ENCODE results near the gene WWOX. TPM values are rescaled to one million over a fixed set of nuclear protein-coding genes. Genes with fewer than 3 reads are reported as not detected.

WWOX gene
- total RNA-seq, 5 donors from 2014 or later (not counting 1 experiment from before 2014, with no cell fraction given) = 21.2 to 26.0 (median 22.6) TPM

GRCh38 chr16:79185711-79186110, 1086.3 kb downstream of the WWOX start:
- Histone ChIP-seq H3K4me1 (ENCODE audit: control insufficient read depth in 1 of 2, extremely low read depth in 1 of 2, insufficient read depth in 2 of 2, low read length in 2 of 2) (no peaks in the 10 kb centered on the region), H3K36me3 (ENCODE audit: control insufficient read depth in 2 of 2, extremely low read depth in 1 of 2, insufficient read depth in 1 of 2, low read length in 1 of 2) (no peaks in the 10 kb centered on the region), H3K9me3 (no peaks in the 10 kb centered on the region), H3K4me3 (ENCODE audit: control insufficient read depth in 1 of 2, extremely low read depth in 1 of 2, low read length in 1 of 2) (no peak overlapping the region), H3K27ac (ENCODE audit: low read length) (no peak overlapping the region), H3K27me3 (replicated peaks in 1 of 2; ENCODE audit: control insufficient read depth in 2 of 2, extremely low read depth in 1 of 2, insufficient read depth in 2 of 2, low read length in 1 of 2) (no peaks in the 10 kb centered on the region)
- no peak overlapping the region for H3K27ac Mint-ChIP-seq
- ATAC-seq (replicated peaks in 1 of 4) (no peak), DNase-seq (no peak)
- H3K27me3 Mint-ChIP-seq = peaks cover 0 to 5% of the 10 kb centered on the region in 2 donors
- POLR2A ChIA-PET = no interaction called here
- no peaks in the 10 kb centered on the region for H3K36me3 Mint-ChIP-seq
- CTCF ChIA-PET = no interaction called here
- peaks cover 0 to 10% (median 6%) of the 10 kb centered on the region in 3 donors for H3K9me3 Mint-ChIP-seq
- no peak overlapping the region for H3K4me3 Mint-ChIP-seq
- peaks cover 0 to 10% (median 0%) of the 10 kb centered on the region in 3 donors for H3K4me1 Mint-ChIP-seq
- 100% methylated on average over 4 of the region's 4 CpGs for WGBS (ENCODE audit: insufficient coverage)

DNA sequence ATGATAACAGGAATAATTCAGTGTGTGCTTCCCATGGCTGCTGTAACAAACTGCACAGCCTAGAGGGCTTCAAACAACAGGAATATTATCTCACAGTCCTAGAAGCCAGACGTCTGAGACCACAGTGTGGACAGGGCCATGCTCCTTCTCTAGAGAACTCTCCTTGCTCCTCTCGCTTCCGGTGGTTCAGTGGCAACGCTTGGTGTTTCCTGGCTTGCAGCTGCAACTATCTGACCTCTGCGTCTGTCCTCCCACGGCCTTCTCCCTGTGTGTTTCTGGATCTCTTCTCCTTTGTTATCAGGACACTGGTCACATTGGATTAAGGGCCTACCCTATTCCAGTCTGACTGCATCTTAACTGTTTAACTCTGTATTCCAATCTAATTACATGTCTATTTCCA, 1086.7 kb downstream of the WWOX start:
- Mint-ChIP-seq H3K27ac (no peak overlapping the region), H3K27me3 (peaks cover 0 to 5% of the 10 kb centered on the region in 2 donors), H3K4me1 (peaks cover 0 to 10% (median 0%) of the 10 kb centered on the region in 3 donors), H3K9me3 (peaks cover 0 to 10% (median 6%) of the 10 kb centered on the region in 3 donors), H3K4me3 (no peak overlapping the region), H3K36me3 (no peaks in the 10 kb centered on the region)
- no peak overlapping the region for H3K27ac ChIP-seq (ENCODE audit: low read length)
- ATAC-seq (replicated peaks in 1 of 4) (no peak), DNase-seq (no peak)
- CTCF ChIA-PET = no interaction called here
- no peaks in the 10 kb centered on the region for H3K27me3 ChIP-seq (replicated peaks in 1 of 2; ENCODE audit: control insufficient read depth in 2 of 2, extremely low read depth in 1 of 2, insufficient read depth in 2 of 2, low read length in 1 of 2)
- POLR2A ChIA-PET = no interaction called here
- no peaks in the 10 kb centered on the region for H3K9me3 ChIP-seq
- H3K4me1 ChIP-seq (ENCODE audit: control insufficient read depth in 1 of 2, extremely low read depth in 1 of 2, insufficient read depth in 2 of 2, low read length in 2 of 2) = no peaks in the 10 kb centered on the region
- H3K4me3 ChIP-seq (ENCODE audit: control insufficient read depth in 1 of 2, extremely low read depth in 1 of 2, low read length in 1 of 2) = no peak overlapping the region
- H3K36me3 ChIP-seq (ENCODE audit: control insufficient read depth in 2 of 2, extremely low read depth in 1 of 2, insufficient read depth in 1 of 2, low read length in 1 of 2) = peaks cover 0 to under 1% of the 10 kb centered on the region in 2 donors
- WGBS (ENCODE audit: insufficient coverage) = 72% methylated on average over 6 of the region's 6 CpGs

GRCh38 chr16:79188115-79188738, 1088.8 kb downstream of the WWOX start:
- no peaks in the 10 kb centered on the region for H3K9me3 ChIP-seq
- DNase-seq (no peak), ATAC-seq (replicated peaks in 1 of 4) (no peak)
- H3K4me1 ChIP-seq (ENCODE audit: control insufficient read depth in 1 of 2, extremely low read depth in 1 of 2, insufficient read depth in 2 of 2, low read length in 2 of 2) = no peaks in the 10 kb centered on the region
- Mint-ChIP-seq H3K27ac (no peak overlapping the region), H3K36me3 (no peaks in the 10 kb centered on the region), H3K4me3 (no peak overlapping the region), H3K9me3 (peaks cover 0 to 10% (median 6%) of the 10 kb centered on the region in 3 donors), H3K27me3 (peaks cover 0 to 5% of the 10 kb centered on the region in 2 donors), H3K4me1 (peaks cover 0 to 10% (median 0%) of the 10 kb centered on the region in 3 donors)
- peaks cover 0 to 3% of the 10 kb centered on the region in 2 donors for H3K36me3 ChIP-seq (ENCODE audit: control insufficient read depth in 2 of 2, extremely low read depth in 1 of 2, insufficient read depth in 1 of 2, low read length in 1 of 2)
- CTCF ChIA-PET = no interaction called here
- WGBS (ENCODE audit: insufficient coverage) = 47% methylated on average over 9 of the region's 13 CpGs
- POLR2A ChIA-PET = interaction anchor here in 1 of 2 donors (0.5 kb wide), 1 partner anchor 111 kb away, joined by 3 read pairs; no protein-coding TSS in a partner anchor
- H3K27ac ChIP-seq (ENCODE audit: low read length) = no peak overlapping the region
- H3K27me3 ChIP-seq (replicated peaks in 1 of 2; ENCODE audit: control insufficient read depth in 2 of 2, extremely low read depth in 1 of 2, insufficient read depth in 2 of 2, low read length in 1 of 2) = no peaks in the 10 kb centered on the region
- H3K4me3 ChIP-seq (ENCODE audit: control insufficient read depth in 1 of 2, extremely low read depth in 1 of 2, low read length in 1 of 2) = no peak overlapping the region

DNA sequence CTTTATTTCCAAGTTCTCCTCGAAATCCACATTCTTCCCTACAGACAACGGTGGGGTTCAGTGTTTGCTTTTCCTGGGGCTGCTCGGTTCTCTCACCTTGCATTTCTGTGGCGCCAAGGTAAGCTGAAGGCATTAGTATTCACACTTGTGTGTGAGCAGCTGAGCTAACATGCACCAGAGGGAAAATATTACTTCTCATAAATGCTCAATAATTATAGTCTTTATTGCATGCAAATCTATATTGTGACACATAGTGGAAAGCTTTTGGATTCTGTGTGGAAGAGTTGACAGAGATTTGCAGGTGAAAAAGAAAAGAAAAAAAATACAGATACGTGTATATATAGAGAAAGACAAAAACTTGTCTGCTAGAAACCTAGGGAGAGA, 1089.3 kb downstream of the WWOX start:
- ATAC-seq (replicated peaks in 1 of 4) (no peak), DNase-seq (no peak)
- Histone ChIP-seq H3K36me3 (ENCODE audit: control insufficient read depth in 2 of 2, extremely low read depth in 1 of 2, insufficient read depth in 1 of 2, low read length in 1 of 2) (peaks cover 0 to 3% of the 10 kb centered on the region in 2 donors), H3K9me3 (no peaks in the 10 kb centered on the region), H3K4me3 (ENCODE audit: control insufficient read depth in 1 of 2, extremely low read depth in 1 of 2, low read length in 1 of 2) (no peak overlapping the region), H3K27me3 (replicated peaks in 1 of 2; ENCODE audit: control insufficient read depth in 2 of 2, extremely low read depth in 1 of 2, insufficient read depth in 2 of 2, low read length in 1 of 2) (no peaks in the 10 kb centered on the region), H3K27ac (ENCODE audit: low read length) (no peak overlapping the region), H3K4me1 (ENCODE audit: control insufficient read depth in 1 of 2, extremely low read depth in 1 of 2, insufficient read depth in 2 of 2, low read length in 2 of 2) (no peaks in the 10 kb centered on the region)
- H3K27ac Mint-ChIP-seq = no peak overlapping the region
- H3K9me3 Mint-ChIP-seq = peaks cover 0 to 10% (median 6%) of the 10 kb centered on the region in 3 donors
- no peak overlapping the region for H3K4me3 Mint-ChIP-seq
- ChIA-PET POLR2A (no interaction called here), CTCF (interaction anchor here in 1 of 2 donors (0.7 kb wide), 1 partner anchor 16 kb away, joined by 3 read pairs; no protein-coding TSS in a partner anchor)
- 93% methylated on average over 2 of the region's 5 CpGs for WGBS (ENCODE audit: insufficient coverage)
- peaks cover 0 to 10% (median 0%) of the 10 kb centered on the region in 3 donors for H3K4me1 Mint-ChIP-seq
- H3K36me3 Mint-ChIP-seq = no peaks in the 10 kb centered on the region
- H3K27me3 Mint-ChIP-seq = peaks cover 0 to 5% of the 10 kb centered on the region in 2 donors

- DNase-seq = no peak
- Histone ChIP-seq H3K27me3 (replicated peaks in 1 of 2; ENCODE audit: control insufficient read depth in 2 of 2, extremely low read depth in 1 of 2, insufficient read depth in 2 of 2, low read length in 1 of 2) (no peaks in the 10 kb centered on the region), H3K9me3 (no peaks in the 10 kb centered on the region), H3K4me3 (ENCODE audit: control insufficient read depth in 1 of 2, extremely low read depth in 1 of 2, low read length in 1 of 2) (no peak overlapping the region), H3K4me1 (ENCODE audit: control insufficient read depth in 1 of 2, extremely low read depth in 1 of 2, insufficient read depth in 2 of 2, low read length in 2 of 2) (no peaks in the 10 kb centered on the region), H3K27ac (ENCODE audit: low read length) (no peak overlapping the region), H3K36me3 (ENCODE audit: control insufficient read depth in 2 of 2, extremely low read depth in 1 of 2, insufficient read depth in 1 of 2, low read length in 1 of 2) (peaks cover 0 to 3% of the 10 kb centered on the region in 2 donors)
- H3K27me3 Mint-ChIP-seq = peaks cover 0 to 5% of the 10 kb centered on the region in 2 donors
- H3K4me3 Mint-ChIP-seq = no peak overlapping the region
- no peak for ATAC-seq (replicated peaks in 1 of 4)
- peaks cover 0 to 10% (median 6%) of the 10 kb centered on the region in 3 donors for H3K9me3 Mint-ChIP-seq
- no peaks in the 10 kb centered on the region for H3K36me3 Mint-ChIP-seq
- no peak overlapping the region for H3K27ac Mint-ChIP-seq
- CTCF ChIA-PET = no interaction called here
- peaks cover 0 to 4% (median under 1%) of the 10 kb centered on the region in 3 donors for H3K4me1 Mint-ChIP-seq
- POLR2A ChIA-PET = no interaction called here
- 100% methylated on average over 1 of the region's 1 CpG for WGBS (ENCODE audit: insufficient coverage)
Observed at GRCh38 chr16:79190542-79190941, 1091.1 kb downstream of the WWOX start.

- ChIA-PET CTCF (no interaction called here), POLR2A (no interaction called here)
- Histone ChIP-seq H3K4me1 (ENCODE audit: control insufficient read depth in 1 of 2, extremely low read depth in 1 of 2, insufficient read depth in 2 of 2, low read length in 2 of 2) (no peaks in the 10 kb centered on the region), H3K9me3 (no peaks in the 10 kb centered on the region), H3K27me3 (replicated peaks in 1 of 2; ENCODE audit: control insufficient read depth in 2 of 2, extremely low read depth in 1 of 2, insufficient read depth in 2 of 2, low read length in 1 of 2) (no peaks in the 10 kb centered on the region), H3K27ac (ENCODE audit: low read length) (no peak overlapping the region), H3K4me3 (ENCODE audit: control insufficient read depth in 1 of 2, extremely low read depth in 1 of 2, low read length in 1 of 2) (no peak overlapping the region), H3K36me3 (ENCODE audit: control insufficient read depth in 2 of 2, extremely low read depth in 1 of 2, insufficient read depth in 1 of 2, low read length in 1 of 2) (peaks cover 0 to 3% of the 10 kb centered on the region in 2 donors)
- peaks cover 0 to 5% of the 10 kb centered on the region in 2 donors for H3K27me3 Mint-ChIP-seq
- DNase-seq (no peak), ATAC-seq (replicated peaks in 1 of 4) (no peak)
- H3K4me1 Mint-ChIP-seq = peaks cover 0 to 9% (median 0%) of the 10 kb centered on the region in 3 donors
- no peaks in the 10 kb centered on the region for H3K36me3 Mint-ChIP-seq
- WGBS (ENCODE audit: insufficient coverage) = 78% methylated on average over 6 of the region's 8 CpGs
- no peak overlapping the region for H3K27ac Mint-ChIP-seq
- peaks cover 0 to 10% (median 6%) of the 10 kb centered on the region in 3 donors for H3K9me3 Mint-ChIP-seq
- H3K4me3 Mint-ChIP-seq = no peak overlapping the region
Observed at GRCh38 chr16:79191933-79192332, 1092.5 kb downstream of the WWOX start.
